ENCODE measurements around the gene CDC42EP2. TPM values are rescaled to one million over a fixed set of nuclear protein-coding genes. Genes with fewer than 3 reads are reported as not detected.

CDC42EP2 gene
- total and polyA plus RNA-seq, 2 of the 13 experiments (the other 11 are each of a cell fraction or from before 2014, with no cell fraction given), result 2.3 to 7.1 TPM

GRCh38 chr11:65274735-65275682, 39.7 kb upstream of the CDC42EP2 start (continued):
- TF ChIP-seq TFAP4 (IDR thresholded peaks at IDR 0.05; ENCODE audit: borderline replicate concordance, low read depth), result peak; percentile 90
- TF ChIP-seq FOXP1 (IDR thresholded peaks at IDR 0.05), result no peak
- TF ChIP-seq FOXP1 (CRISPR knock-in tag; IDR thresholded peaks at IDR 0.05), result peak; percentile 24; the same call in 1 of the 2 replicates
- peak; percentile 58; the same call in 1 of the 2 replicates for TF ChIP-seq GATAD2A (CRISPR knock-in tag; IDR thresholded peaks at IDR 0.05)
- peak; percentile 32; the same call in 1 of the 2 replicates for TF ChIP-seq CREM (IDR thresholded peaks at IDR 0.05)
- no peak for TF ChIP-seq CREM (CRISPR knock-in tag; IDR thresholded peaks at IDR 0.05)
- 0 out of 2 replicates have a peak, but pooled peaks have one; percentile 24 for TF ChIP-seq MYPOP (CRISPR knock-in tag; IDR thresholded peaks at IDR 0.05)
- peak; percentile 78; the same call in 1 of the 2 replicates for TF ChIP-seq PHF21A (CRISPR knock-in tag; IDR thresholded peaks at IDR 0.05)
- 0 out of 2 replicates have a peak, but pooled peaks have one; percentile 27 for TF ChIP-seq ZNF652 (CRISPR knock-in tag; IDR thresholded peaks at IDR 0.05; ENCODE audit: borderline replicate concordance, low read depth)
- TF ChIP-seq CTCF (CRISPR knock-in tag; IDR thresholded peaks at IDR 0.05), result peak; percentile 93
- TF ChIP-seq IKZF1 (IDR thresholded peaks at IDR 0.05), result no peak
- TF ChIP-seq ZNF790 (CRISPR knock-in tag; IDR thresholded peaks at IDR 0.05; ENCODE audit: borderline replicate concordance), result no peak
- TF ChIP-seq MTF1 (CRISPR knock-in tag; IDR thresholded peaks at IDR 0.05), result no peak
- TF ChIP-seq ZNF746 (CRISPR knock-in tag; IDR thresholded peaks at IDR 0.05), result peak; percentile 47; the same call in 1 of the 2 replicates
- no peak for TF ChIP-seq SP1 (IDR thresholded peaks at IDR 0.05)
- 0 out of 2 replicates have a peak, but pooled peaks have one; percentile 13 for TF ChIP-seq SP1 (CRISPR knock-in tag; IDR thresholded peaks at IDR 0.05)
- no peak for TF ChIP-seq ZNF772 (CRISPR knock-in tag; IDR thresholded peaks at IDR 0.05)
- TF ChIP-seq MTERF4 (CRISPR knock-in tag; IDR thresholded peaks at IDR 0.05), result no peak
- no peak for TF ChIP-seq E2F1 (CRISPR knock-in tag; IDR thresholded peaks at IDR 0.05)
- no peak for TF ChIP-seq ZMAT3 (CRISPR knock-in tag; conservative IDR thresholded peaks at IDR 0.05)
- TF ChIP-seq EP300 (IDR thresholded peaks at IDR 0.05; ENCODE audit: low read depth in 2 of 2, low read length in 2 of 2), result no peak
- peak; percentile 17; the same call in 1 of the 2 replicates for TF ChIP-seq EP300 (CRISPR knock-in tag; IDR thresholded peaks at IDR 0.05; ENCODE audit: borderline replicate concordance)
- peak; percentile 14; the same call in 1 of the 2 replicates for TF ChIP-seq HDAC2 (CRISPR knock-in tag; IDR thresholded peaks at IDR 0.05)
- TF ChIP-seq NR0B2 (CRISPR knock-in tag; IDR thresholded peaks at IDR 0.05), result no peak
- TF ChIP-seq KLF16 (CRISPR knock-in tag; IDR thresholded peaks at IDR 0.05), result peak in 1 of 2 experiments; percentile 89; a peak in 2 of 4 replicates
